Measurements from ENCODE around the gene LUC7L.
"Not testable (repeated sequence)": the region's sequence is repeated elsewhere in the genome, so short reads cannot be mapped to it uniquely, and the experiment has no call there.

The LUC7L gene

GRCh38 chr16:165539-166374 is 63.5 kb downstream of the LUC7L start, which contains the start of gene HBM:
TSS of gene HBM (plus strand) at chr16:165978. CDS start at chr16:165998, 20 bp downstream.
- DNase-seq (ENCODE audit: low read depth in 3 of 3) = peak in 1 of 3 experiments; percentile 13

- DNase-seq (ENCODE audit: low read depth in 3 of 3) = no peak
Measured at GRCh38 chr16:164827-165538, 64.3 kb downstream of the LUC7L start.

- not testable (repeated sequence) for DNase-seq (ENCODE audit: low read depth in 3 of 3)
Measured at GRCh38 chr16:164134-164823, 65.0 kb downstream of the LUC7L start.

- DNase-seq (ENCODE audit: low read depth in 3 of 3) = not testable (repeated sequence)
Measured at GRCh38 chr16:163696-164095, 65.6 kb downstream of the LUC7L start.

GRCh38 chr16:163139-163538 is 66.1 kb downstream of the LUC7L start:
- not testable (repeated sequence) for DNase-seq (ENCODE audit: low read depth in 3 of 3)

- no peak for DNase-seq (ENCODE audit: low read depth in 3 of 3)
Measured at GRCh38 chr16:162271-162991, 66.8 kb downstream of the LUC7L start.

GRCh38 chr16:160691-161190 is 68.5 kb downstream of the LUC7L start:
- no peak for DNase-seq (ENCODE audit: low read depth in 3 of 3)

GRCh38 chr16:160242-160641 is 69.0 kb downstream of the LUC7L start:
- not testable (repeated sequence) for DNase-seq (ENCODE audit: low read depth in 3 of 3)

GRCh38 chr16:159136-159849 is 70.0 kb downstream of the LUC7L start:
- DNase-seq (ENCODE audit: low read depth in 3 of 3) = no peak

GRCh38 chr16:155031-155398 is 74.2 kb downstream of the LUC7L start:
- DNase-seq (ENCODE audit: low read depth in 3 of 3) = no peak

GRCh38 chr16:154217-155030 is 74.8 kb downstream of the LUC7L start:
- peak in 1 of 3 experiments; percentile 19 for DNase-seq (ENCODE audit: low read depth in 3 of 3)

- DNase-seq (ENCODE audit: low read depth in 3 of 3) = not testable (repeated sequence)
Measured at GRCh38 chr16:153550-154216, 75.6 kb downstream of the LUC7L start.

- not testable (repeated sequence) for DNase-seq (ENCODE audit: low read depth in 3 of 3)
Measured at GRCh38 chr16:153129-153521, 76.1 kb downstream of the LUC7L start.

- no peak for DNase-seq (ENCODE audit: low read depth in 3 of 3)
Measured at GRCh38 chr16:152141-153128, 76.8 kb downstream of the LUC7L start, which contains the start of gene HBZ. TSS of gene HBZ (plus strand) at chr16:152644. CDS start at chr16:152910, 266 bp downstream.

GRCh38 chr16:149024-149660 is 80.1 kb downstream of the LUC7L start:
- no peak for DNase-seq (ENCODE audit: low read depth in 3 of 3)

- DNase-seq (ENCODE audit: low read depth in 3 of 3) = no peak
Measured at GRCh38 chr16:146646-147045, 82.6 kb downstream of the LUC7L start.

GRCh38 chr16:144797-145252 is 84.4 kb downstream of the LUC7L start:
- no peak for DNase-seq (ENCODE audit: low read depth in 3 of 3)
